ENCODE measurements around the gene AGPAT4.
"Not testable (repeated sequence)": the region's sequence is repeated elsewhere in the genome, so short reads cannot be mapped to it uniquely, and the experiment has no call there.

Gene AGPAT4

DNA sequence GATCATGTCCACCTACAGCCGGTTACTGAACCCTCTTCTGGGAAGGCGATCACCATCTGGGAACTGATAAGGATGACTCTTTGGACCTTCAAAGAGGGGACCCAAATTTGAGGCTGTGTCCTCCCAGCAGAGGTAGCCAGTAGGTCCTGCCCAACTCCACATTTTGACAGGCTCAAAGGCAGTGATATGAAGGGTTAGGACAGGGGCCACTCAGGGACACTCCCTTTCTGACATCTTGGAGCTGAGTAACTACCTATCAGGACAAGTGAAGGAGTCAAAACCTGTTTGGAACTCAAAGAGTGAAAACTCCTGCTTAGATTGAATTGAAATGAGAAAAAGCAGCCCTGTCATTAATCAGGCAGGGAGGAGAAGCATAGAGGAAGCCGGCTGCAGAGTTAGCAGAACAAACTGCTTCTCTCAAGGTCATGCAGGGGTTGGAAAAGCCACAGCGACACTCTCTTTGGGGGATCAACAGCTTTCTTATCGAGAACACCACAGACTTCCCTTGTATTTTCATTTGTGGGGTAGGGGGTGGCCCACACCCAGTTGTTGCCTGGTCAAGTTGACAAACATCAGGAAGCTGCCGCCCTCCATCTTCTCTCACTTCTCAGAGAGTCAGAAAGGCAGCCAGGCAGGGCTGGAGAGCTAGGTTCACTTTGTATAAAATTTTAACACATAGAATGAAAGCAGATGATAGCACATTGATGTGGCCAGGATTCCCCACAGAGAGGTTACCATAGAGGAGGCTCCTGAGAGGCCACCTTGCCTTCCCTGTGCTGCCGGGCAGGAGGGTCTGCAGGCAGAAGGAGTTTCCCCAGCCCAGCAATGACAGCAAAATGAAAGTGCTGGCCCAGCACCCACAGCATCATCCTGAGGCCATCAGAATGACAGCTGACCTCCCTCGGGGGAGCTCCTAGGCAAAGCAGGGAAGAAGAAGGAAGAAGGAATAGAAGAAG, 47.6 kb downstream of the AGPAT4 start:
- H2AFZ ChIP-seq (ENCODE audit: low read length) = peak overlapping the region; percentile 50; the same call in 1 of the 2 replicates
- peak overlapping the region; percentile 55 for H3K9ac ChIP-seq (ENCODE audit: low read depth, low read length, poor library complexity, severe bottlenecking)
- no peak for TF ChIP-seq CTCF (conservative IDR thresholded peaks at IDR 0.05; ENCODE audit: low read length)
- TF ChIP-seq EZH2phosphoT487 (IDR thresholded peaks at IDR 0.05; ENCODE audit: borderline replicate concordance) = no peak
- peak overlapping the region; percentile 39 for H3K4me3 ChIP-seq (ENCODE audit: low read length, poor library complexity, severe bottlenecking)
- H3K79me2 ChIP-seq (ENCODE audit: insufficient read depth, low read length) = no peaks in the 10 kb centered on the region
- peak overlapping the region; percentile 68 for H3K4me2 ChIP-seq (ENCODE audit: low read depth, low read length, poor library complexity, severe bottlenecking)
- H4K20me1 ChIP-seq (ENCODE audit: insufficient read depth, low read length, poor library complexity, severe bottlenecking) = no peaks in the 10 kb centered on the region
- H3K9me2 ChIP-seq (replicated peaks; ENCODE audit: low read depth, low read length) = no peaks in the 10 kb centered on the region
- H3F3A ChIP-seq (ENCODE audit: low read depth) = no peaks in the 10 kb centered on the region
- no peaks in the 10 kb centered on the region for H3K9me3 ChIP-seq (ENCODE audit: insufficient read depth, low read depth, low read length)
- no peaks in the 10 kb centered on the region for H3K36me3 ChIP-seq (ENCODE audit: insufficient read depth, low read length)
- H3K4me1 ChIP-seq (ENCODE audit: insufficient read depth, low read length, poor library complexity, severe bottlenecking) = peaks cover 25% of the 10 kb centered on the region
- no peaks in the 10 kb centered on the region for H3K27me3 ChIP-seq (ENCODE audit: insufficient read depth, low read length, poor library complexity, severe bottlenecking)

- Histone ChIP-seq H3K36me3 (ENCODE audit: insufficient read depth, low read length) (no peaks in the 10 kb centered on the region), H3K4me3 (ENCODE audit: low read length, poor library complexity, severe bottlenecking) (peak overlapping the region; percentile 39), H3K9ac (ENCODE audit: low read depth, low read length, poor library complexity, severe bottlenecking) (peak overlapping the region; percentile 55), H3K79me2 (ENCODE audit: insufficient read depth, low read length) (no peaks in the 10 kb centered on the region), H2AFZ (ENCODE audit: low read length) (no peak overlapping the region), H3F3A (ENCODE audit: low read depth) (no peaks in the 10 kb centered on the region), H3K9me3 (ENCODE audit: insufficient read depth, low read depth, low read length) (no peaks in the 10 kb centered on the region), H3K9me2 (replicated peaks; ENCODE audit: low read depth, low read length) (no peaks in the 10 kb centered on the region), H4K20me1 (ENCODE audit: insufficient read depth, low read length, poor library complexity, severe bottlenecking) (no peaks in the 10 kb centered on the region), H3K27me3 (ENCODE audit: insufficient read depth, low read length, poor library complexity, severe bottlenecking) (no peaks in the 10 kb centered on the region), H3K4me2 (ENCODE audit: low read depth, low read length, poor library complexity, severe bottlenecking) (peak overlapping the region; percentile 68), H3K4me1 (ENCODE audit: insufficient read depth, low read length, poor library complexity, severe bottlenecking) (peaks cover 25% of the 10 kb centered on the region)
- TF ChIP-seq CTCF (conservative IDR thresholded peaks at IDR 0.05; ENCODE audit: low read length) (no peak), EZH2phosphoT487 (IDR thresholded peaks at IDR 0.05; ENCODE audit: borderline replicate concordance) (no peak)
Observed at GRCh38 chr6:161225681-161226008, 48.2 kb downstream of the AGPAT4 start.

DNA sequence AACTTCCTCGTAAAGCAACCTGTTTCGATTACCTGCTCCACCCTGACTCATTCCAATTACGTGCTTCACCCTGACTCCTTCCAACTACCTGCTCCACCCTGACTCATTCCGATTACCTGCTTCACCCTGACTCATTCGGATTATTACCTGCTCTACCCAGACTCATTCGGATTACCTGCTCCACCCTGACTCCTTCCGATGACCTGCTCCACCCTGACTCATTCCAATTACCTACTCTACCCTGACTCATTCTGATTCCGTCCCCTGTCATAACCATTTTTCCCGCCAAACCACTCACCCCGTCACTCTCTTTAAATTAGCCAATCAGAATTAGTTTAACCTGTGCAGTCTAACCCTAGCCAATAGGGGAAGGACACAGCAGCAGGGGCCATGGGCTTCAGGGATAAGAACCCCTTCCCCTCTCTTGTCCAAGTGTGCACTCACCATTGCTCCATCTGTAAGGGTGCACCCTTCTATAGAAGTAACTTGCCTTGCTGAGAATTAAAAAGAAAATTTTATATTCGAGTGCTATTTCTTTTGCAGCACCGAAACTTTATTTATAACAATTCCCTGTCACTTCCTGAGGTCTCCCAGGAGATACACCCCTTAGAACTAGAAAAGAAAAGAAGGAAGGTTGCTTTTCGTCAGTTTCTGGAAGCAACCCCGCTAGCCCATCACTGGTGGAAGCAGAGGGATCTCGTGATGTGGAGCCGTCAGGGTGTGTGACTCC, 48.7 kb downstream of the AGPAT4 start:
- not testable (repeated sequence) for H3K9me2 ChIP-seq (replicated peaks; ENCODE audit: low read depth, low read length); H2AFZ ChIP-seq (ENCODE audit: low read length); H4K20me1 ChIP-seq (ENCODE audit: insufficient read depth, low read length, poor library complexity, severe bottlenecking); H3K27me3 ChIP-seq (ENCODE audit: insufficient read depth, low read length, poor library complexity, severe bottlenecking); H3K79me2 ChIP-seq (ENCODE audit: insufficient read depth, low read length); H3K9ac ChIP-seq (ENCODE audit: low read depth, low read length, poor library complexity, severe bottlenecking); H3K4me3 ChIP-seq (ENCODE audit: low read length, poor library complexity, severe bottlenecking); H3K9me3 ChIP-seq (ENCODE audit: insufficient read depth, low read depth, low read length); H3K36me3 ChIP-seq (ENCODE audit: insufficient read depth, low read length); H3F3A ChIP-seq (ENCODE audit: low read depth)
- Histone ChIP-seq H3K4me1 (ENCODE audit: insufficient read depth, low read length, poor library complexity, severe bottlenecking) (peaks cover 25% of the 10 kb centered on the region), H3K4me2 (ENCODE audit: low read depth, low read length, poor library complexity, severe bottlenecking) (peak overlapping the region; percentile 68)
